Stimulated activated CD4-positive, alpha-beta T cell treated with anti-CD3 and anti-CD28 coated beads, Interleukin-1b, Interleukin-23, amount 100 ng/mL, for 24 hours (primary cell): ENCODE results near the gene HLA-DPA1.
"Not testable (repeated sequence)": the region's sequence is repeated elsewhere in the genome, so short reads cannot be mapped to it uniquely, and the experiment has no call there.

Experiments
- DNase-seq, 4 experiments: peaks; one replicate each; pipeline ENCODE4 v3.0.0-alpha.2; 2020; ENCODE audit warnings: low read depth in 4 of 4, low spot score in 1 of 4

Gene HLA-DPA1

DNA sequence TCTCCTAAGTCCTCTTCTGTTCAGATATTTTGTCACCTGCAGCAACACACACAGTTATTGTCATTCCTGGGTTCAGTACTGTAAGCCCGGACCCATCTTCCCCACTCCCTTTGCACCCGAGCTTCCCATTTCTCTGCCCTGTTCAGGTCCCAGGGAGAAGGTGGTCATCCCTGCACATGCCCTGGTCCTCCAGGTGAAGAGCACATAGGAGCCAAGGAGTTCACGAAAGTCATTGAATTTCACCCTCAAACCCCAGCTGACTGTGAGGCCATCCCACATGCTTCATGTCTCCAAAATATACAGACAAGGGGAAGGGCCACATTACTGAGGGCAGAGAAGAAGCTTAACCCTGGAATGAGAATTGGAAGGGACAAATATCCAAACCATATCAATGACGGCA is 8.1 kb downstream of the HLA-DPA1 start:
- no peak for DNase-seq

DNA sequence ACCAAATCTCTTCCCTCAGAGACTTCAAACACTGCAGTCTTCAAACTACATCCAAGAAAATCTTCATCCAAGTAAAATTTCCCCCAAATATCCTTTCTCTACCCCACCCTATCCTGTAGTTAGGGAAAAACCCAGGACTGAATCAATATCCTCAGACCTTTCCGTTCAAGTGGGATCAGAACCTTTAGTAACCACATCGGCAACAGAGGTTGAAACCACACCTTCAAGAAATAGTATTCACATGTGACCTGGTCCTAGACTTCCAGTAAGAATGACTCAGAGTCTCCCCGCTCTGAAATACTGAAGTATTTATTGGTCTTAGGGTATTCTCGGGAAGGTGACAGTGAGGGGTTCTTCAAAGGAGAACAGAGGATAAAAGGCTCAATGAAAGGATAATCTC is 8.7 kb downstream of the HLA-DPA1 start:
- DNase-seq: no peak

DNA sequence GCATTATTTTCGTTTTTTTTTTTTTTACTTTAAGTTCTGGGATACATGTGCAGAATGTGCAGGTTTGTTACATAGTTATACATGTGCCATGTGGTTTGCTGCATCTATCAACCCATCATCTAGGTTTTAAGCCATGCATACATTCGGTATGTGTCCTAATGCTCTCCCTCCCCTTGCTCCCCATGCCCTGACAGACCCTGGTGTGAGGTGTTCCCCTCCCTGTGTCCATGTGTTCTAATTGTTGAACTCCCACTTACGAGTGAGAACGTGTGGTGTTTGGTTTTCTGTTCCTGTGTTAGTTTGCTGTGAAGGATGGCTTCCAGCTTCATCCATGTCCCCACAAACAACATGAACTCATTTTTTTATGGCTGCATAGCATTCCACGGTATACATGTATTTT is 10.0 kb downstream of the HLA-DPA1 start:
- DNase-seq: not testable (repeated sequence)

DNA sequence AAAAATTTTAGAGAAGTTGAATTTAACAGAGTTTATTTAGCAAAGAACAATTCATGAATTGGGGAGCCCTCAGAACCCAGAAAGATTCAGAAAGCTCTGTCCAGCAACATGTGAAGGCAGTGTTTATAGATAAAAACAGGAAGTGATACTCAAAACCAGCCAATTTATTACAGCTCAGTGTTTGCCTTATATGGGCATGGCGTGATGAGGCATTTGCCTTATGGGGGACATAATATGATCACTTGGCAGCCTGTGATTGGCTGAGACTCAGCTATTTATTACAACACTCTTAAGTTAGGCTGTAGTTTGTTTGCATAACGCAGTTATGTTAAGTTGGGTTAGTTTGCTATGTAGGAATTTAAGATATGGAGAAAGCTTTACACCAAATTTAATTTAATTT is 11.5 kb downstream of the HLA-DPA1 start:
- no peak for DNase-seq

DNA sequence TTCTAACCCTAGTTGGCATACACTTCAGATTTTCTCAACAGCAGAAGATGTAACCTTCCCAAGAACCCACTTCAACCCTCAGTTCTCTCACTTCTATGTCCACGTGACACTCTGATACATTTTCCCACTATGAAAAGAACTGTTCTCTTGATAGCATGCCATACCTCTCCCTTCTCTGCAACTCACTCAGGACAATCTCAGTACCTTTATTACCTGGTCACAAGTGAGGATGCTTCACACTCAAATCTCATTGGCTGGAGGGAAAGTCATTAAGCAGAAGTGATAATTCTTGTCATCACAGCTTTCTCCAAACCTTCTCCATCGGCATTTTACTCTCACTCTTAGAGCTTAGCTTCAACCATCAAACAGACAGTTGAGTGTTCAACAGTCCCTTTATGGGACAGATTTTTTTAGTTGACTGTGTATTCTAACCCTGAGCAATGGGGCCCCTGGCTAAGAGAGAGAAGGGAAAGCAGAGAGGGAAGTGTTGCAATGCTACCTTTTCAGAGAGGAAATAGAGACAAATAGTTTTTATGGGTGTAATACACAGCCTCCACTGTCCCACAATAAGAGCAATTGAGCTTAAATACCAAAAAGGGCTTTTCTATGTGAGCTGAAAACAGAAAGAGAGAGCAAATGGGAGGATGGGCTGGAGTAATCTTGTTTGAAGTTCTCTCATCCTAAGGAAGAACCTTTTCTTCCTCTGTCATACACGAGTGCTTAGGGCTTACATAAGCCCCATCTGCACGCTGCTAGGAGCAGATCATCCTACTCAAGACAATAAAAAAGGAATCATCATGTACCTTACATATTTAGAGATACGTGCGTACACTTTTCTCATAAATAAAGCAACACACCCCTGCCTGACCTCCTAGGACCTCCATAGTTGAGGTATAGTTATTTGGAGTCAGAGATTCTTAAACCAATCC is 16.0 kb downstream of the HLA-DPA1 start:
- DNase-seq: no peak

- DNase-seq: no peak
Observed at GRCh38 chr6:33053230-33053629, 20.2 kb downstream of the HLA-DPA1 start.

- DNase-seq: no peak
Observed at GRCh38 chr6:33052627-33053026, 20.8 kb downstream of the HLA-DPA1 start.

DNA sequence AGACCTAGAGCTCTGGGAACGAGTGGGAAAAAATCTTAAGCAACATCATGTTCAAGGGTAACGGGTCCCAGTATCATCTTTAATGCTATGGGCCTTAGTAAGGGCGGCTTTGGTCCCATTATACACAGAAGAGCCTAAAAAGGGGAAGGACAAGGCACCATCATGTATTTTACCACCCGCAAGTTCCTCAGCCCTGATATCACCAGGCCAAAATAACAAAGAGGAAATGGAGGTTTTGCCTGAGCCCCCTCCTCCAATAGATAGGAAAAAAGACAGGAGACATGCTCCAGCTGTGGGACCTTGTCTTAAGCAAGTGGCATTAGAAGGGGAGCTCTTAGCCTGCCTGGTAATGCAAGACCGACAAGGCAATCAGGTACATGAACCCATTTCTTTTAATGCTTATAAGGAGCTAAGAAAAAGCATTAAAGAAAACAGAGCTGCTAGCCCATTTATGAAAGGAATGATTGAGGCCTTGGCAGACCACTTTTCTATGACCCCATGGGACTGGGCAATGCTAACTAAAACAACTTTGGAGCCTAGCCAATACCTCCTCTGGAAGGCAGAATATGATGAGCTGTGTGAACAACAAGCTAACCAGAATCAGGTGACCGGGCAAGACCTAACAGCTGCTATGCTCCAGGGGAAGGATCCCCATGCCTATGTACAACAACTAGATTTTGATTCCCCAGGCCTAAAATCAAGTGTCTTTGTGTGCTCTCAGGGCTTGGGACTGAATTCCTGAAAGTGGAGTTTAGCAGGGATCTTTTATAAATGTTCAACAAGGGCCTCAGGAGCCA is 23.2 kb downstream of the HLA-DPA1 start:
- DNase-seq: no peak

DNA sequence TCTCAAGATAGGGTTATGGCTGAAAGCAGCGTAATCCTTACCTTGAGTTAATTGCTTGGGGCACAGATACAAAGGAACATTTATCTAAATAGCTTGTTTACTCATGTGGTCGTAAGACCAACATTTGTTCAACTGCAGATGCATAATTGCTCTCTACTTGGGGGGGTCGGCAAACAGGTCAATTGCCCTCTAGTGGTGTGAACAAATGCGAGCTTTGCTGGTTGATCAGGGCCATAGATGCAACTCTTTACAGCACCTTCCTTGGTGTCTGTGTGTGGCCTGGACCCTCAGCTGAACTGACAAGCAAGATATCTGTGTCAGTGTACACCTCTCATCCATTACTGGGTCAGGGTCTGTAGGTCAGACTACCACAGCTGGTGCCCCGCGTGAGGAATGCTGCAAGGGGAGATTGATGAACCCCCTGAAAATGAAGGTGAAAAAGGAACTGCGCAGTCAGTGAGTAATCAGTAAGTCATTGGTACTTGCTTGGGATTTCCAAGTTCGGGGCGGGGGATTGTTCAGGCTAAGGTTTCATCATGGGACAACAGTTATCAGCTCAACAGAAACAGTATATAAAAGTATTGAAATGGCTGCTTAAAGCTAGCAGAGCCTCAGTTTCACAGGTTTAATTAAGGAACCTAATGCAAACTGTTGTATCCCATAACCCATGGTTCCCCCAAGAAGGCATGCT is 24.0 kb downstream of the HLA-DPA1 start:
- no peak for DNase-seq

DNA sequence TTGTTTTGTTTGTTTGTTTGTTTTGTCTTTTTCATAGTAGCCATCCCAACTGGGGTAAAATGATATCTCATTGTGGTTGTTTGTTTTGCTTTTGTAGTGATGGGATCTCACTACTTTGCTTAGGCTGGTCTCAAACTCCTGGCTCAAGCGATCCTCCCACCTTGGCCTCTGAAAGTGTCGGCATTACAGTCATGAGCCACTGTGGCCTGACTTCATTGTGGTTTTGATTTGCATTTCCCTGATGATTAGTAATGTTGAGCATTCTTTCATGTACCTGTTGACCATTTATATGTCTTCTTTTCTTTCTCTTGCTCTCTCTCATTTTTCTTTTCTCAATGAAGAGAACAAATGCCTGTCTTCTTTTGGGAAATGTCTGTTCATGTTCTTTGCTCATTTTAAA is 33.3 kb downstream of the HLA-DPA1 start:
- no peak for DNase-seq

- no peak for DNase-seq
Observed at GRCh38 chr6:33036535-33036934, 36.9 kb downstream of the HLA-DPA1 start.

DNA sequence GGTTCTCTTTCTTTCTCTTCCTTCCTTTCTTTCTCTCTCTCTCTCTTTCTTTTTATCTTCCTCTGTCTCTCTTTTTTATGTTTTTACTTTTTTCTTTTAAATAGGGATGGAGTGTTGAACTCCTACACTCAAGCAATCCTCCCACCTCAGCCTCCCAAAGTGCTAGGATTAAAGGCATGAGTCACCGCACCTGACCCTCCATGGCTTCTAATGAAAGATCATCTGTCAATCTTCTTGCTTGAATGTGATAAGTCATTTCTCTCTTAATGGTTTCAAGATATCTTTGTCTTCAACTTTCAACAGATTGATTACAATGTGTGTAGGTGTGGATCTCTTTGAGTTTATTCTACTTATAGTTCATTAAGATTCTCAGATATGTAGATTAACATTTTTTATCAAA is 38.9 kb downstream of the HLA-DPA1 start:
- no peak for DNase-seq

- DNase-seq: no peak
Observed at GRCh38 chr6:33030245-33030644, 43.2 kb downstream of the HLA-DPA1 start.

DNA sequence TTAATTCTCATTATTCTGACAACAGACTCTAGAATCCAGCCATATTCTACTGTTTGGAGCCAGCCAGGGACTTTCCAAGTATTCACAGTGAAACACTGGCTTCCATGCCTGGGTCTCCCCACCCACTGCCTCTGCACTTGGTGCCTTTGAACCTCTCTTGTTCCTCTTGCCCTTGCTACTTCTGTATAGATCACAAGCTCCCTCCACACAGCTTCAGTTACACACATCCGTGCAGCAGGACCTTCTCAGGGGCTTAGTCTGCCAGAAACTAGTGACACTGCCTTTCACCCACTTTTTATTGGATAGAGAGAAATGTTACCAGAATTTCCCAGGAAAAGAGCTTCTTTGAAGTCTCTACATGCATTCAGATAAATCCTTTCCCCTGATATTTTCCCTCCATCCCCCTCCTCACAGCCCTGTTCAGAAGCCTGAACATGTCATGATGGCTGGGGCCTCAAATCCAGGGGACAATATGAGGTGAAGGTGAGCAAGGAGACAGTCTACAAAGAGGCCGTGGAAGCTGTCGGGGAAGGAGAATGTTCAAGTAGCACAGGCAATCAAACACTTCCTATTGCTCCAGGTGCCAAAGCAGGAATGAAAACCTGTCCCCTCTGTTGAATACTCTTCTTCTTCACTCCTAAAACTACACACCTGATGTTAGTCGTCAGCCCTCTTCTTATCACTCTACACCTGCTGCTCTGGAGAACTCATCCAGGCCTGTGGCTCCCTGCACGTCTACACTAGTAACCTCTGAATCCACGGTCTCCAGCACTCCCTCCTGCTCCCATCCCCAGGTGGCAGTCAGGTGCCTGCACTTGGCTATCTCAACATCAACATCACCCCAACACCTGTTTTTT is 43.9 kb downstream of the HLA-DPA1 start:
- no peak for DNase-seq

GRCh38 chr6:33028220-33028849 is 45.1 kb downstream of the HLA-DPA1 start:
- DNase-seq: no peak

DNA sequence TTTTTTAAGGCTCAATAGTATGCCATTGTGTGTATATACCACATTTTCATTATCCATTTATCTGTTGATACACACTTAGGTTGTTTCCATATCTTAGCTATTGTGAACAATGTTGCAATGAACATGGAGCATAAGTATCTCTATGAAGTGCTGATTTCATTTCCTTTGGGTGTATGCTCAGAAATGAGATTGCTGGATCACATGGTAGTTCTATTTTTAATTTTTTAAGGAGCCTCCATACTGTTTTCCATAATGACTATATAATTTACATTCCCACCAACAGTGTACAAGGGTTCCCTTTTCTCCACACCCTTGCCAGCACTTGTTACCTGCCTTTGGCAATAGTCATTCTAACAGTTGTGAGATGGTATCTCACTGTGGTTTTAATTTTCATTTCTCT is 48.9 kb downstream of the HLA-DPA1 start:
- DNase-seq: no peak

GRCh38 chr6:33023536-33023935 is 49.9 kb downstream of the HLA-DPA1 start:
- no peak for DNase-seq

DNA sequence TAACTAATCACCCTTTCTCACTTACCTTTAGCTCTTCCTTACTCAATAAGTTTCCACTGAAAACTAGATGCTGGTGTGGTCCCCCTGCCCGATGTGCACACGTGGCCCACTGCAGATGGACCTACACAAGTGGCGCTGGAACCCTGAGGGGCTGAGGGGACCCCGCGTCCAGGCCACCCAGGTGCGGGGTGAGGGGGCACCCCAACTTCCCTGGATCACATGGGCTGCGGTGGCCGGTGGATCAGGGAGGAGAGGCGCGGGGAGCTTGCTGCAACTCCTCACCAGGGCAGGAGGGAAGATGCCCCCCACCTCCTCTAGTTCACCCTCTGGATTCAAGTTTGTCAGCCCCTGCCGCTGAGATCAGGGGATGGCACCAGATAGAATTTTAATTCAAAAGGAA is 51.5 kb downstream of the HLA-DPA1 start:
- DNase-seq: no peak

DNA sequence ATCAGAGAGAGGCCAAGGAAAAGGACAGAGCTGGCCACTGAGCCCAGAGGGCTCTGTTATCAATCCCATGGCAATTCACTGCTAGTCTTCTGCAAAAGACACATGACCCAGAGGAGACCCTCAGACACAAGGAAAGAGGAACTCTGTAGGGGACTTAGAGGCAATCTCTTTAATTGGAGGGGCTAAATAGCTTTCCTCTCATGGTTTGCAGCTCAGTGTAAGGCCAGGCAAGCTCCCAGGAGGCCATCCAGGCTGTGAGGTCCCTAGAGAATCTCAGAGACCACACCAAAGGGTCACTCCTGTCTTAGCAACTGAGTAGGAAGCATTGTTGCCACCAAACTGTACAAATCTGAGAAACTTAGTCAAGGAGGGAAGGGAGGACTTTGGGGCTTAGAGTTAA is 54.1 kb downstream of the HLA-DPA1 start:
- DNase-seq: no peak

GRCh38 chr6:33018904-33019303 is 54.5 kb downstream of the HLA-DPA1 start:
- DNase-seq: no peak
